Measurements from ENCODE around the gene UGT1A4.
"Not testable (repeated sequence)": the region's sequence is repeated elsewhere in the genome, so short reads cannot be mapped to it uniquely, and the experiment has no call there.

The UGT1A4 gene

DNA sequence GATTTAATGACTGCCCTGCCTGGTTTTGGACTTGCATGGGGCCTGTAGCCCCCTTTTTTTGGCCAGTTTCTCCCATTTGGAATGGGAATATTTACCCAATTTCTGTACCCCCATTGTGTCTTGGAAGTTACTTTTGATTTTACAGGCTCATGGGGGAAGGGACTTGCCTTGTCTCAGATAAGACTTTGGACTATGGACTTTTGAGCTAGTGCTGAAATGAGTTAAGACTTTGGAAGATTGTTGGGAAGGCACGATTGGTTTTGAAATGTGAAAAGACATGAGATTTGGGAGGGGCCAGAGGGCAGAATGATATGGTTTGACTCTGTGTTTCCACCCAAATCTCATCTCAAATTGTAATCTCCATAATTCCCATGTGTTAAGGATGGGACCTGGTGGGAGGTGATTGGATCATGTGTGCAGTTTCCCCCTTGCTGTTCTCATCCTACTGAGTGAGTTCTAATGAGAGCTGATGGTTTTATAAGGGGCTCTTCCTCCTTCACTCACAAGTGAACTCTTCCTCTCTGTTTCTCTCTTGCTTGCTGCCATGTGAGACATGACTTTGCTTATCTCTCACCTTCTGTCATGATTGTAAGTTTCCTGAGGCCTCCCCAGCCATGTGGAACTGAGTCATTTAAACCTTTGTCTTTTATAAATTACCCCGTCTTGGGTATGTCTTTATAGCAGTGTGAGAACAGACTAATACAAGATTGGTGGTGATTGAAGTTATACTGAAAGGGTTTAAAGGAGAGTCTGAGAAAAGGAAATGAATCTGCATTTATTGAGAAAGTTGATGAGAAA is 32.9 kb downstream of the UGT1A4 start:
- DNase-seq = not testable (repeated sequence)

DNA sequence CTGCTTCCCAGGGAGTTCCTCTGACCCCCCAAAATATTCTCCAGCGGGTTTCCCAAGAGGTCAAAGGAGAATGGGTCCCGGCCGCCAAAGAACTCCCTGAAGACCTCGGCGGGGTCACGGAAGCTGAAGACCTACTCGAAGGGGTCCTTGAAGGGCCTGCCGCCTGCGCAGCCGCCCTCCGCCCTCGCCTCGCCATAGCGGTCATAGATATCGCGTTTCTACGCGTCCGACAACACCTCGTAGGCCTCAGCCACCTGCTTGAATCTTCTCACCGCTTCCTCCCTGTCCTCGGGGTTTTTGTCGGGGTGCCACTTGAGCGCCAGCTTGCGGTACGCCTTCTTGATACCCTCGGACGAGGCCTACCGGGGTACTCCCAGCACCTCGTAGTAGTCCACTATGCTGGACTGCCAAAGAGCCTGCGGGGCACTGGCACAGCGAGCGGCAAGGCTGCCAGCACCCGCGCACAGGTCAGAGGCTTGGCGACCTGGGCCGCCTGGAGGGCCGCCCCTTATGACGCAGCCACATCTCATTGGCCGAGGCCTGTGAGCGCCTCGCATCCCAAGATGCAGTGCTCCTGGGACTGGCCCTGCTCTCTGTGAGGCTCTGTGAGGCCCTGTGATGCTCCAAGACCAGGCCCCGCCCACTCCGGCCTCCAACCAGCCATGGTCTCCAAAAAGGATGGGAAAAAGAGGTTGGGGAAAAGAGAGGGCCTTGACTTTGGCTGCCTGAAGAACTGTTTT is 36.5 kb downstream of the UGT1A4 start:
- DNase-seq = no peak

DNA sequence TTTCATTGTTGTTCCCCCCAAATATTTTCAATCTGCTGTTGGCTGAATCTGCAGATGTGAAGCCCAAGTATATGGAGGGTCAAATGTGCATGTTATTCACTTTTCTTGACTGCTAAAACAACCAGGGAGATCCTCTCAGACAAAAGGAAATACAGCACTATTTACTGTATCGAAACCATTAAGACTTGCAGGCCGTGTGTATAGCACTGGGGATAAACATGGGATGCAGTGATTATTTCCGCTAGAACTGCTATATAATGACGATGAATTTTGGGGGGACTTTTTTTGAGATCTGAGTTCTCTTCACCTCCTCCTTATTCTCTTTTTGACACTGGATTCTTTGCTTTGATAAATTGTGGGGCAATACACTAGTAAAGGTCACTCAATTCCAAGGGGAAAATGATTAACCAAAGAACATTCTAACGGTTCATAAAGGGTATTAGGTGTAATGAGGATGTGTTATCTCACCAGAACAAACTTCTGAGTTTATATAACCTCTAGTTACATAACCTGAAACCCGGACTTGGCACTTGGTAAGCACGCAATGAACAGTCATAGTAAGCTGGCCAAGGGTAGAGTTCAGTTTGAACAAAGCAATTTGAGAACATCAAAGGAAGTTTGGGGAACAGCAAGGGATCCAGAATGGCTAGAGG is 38.0 kb downstream of the UGT1A4 start:
- DNase-seq = no peak

GRCh38 chr2:233758141-233758540 is 39.6 kb downstream of the UGT1A4 start:
- DNase-seq = no peak

- no peak for DNase-seq
Measured at GRCh38 chr2:233758849-233759248, 40.3 kb downstream of the UGT1A4 start.

GRCh38 chr2:233760043-233760442 is 41.5 kb downstream of the UGT1A4 start, which contains the start of gene UGT1A1:
TSS of gene UGT1A1 (plus strand) at chr2:233760270. CDS start at chr2:233760288, 18 bp downstream.
- DNase-seq = no peak

- no peak for DNase-seq
Measured at GRCh38 chr2:233761040-233761769, 42.7 kb downstream of the UGT1A4 start.

DNA sequence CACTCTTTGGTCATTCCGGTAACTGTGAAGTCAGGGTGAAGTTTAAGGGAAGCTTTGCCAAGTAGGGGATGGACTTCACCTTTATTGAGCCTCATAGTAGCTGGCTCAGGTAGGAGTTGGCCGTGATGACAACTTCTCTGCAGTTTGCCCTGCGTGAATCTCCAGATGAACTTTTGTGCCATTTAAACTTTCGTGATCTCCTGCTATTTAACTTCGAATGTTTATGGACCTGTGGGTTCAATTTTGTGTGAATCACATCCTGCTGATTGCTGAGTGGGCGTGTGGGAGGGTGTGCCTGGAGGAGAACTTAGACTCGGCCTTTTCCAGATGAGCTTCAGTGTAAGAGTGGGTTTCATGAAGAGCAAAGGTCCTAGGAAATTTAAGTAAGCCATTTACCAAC is 45.7 kb downstream of the UGT1A4 start:
- no peak for DNase-seq

- DNase-seq = no peak
Measured at GRCh38 chr2:233764761-233765160, 46.2 kb downstream of the UGT1A4 start.

- no peak for DNase-seq
Measured at GRCh38 chr2:233766416-233766815, 47.9 kb downstream of the UGT1A4 start.

DNA sequence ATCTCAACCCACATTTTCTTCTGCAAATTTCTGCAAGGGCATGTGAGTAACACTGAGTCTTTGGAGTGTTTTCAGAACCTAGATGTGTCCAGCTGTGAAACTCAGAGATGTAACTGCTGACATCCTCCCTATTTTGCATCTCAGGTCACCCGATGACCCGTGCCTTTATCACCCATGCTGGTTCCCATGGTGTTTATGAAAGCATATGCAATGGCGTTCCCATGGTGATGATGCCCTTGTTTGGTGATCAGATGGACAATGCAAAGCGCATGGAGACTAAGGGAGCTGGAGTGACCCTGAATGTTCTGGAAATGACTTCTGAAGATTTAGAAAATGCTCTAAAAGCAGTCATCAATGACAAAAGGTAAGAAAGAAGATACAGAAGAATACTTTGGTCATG is 49.5 kb downstream of the UGT1A4 start:
- DNase-seq = no peak

DNA sequence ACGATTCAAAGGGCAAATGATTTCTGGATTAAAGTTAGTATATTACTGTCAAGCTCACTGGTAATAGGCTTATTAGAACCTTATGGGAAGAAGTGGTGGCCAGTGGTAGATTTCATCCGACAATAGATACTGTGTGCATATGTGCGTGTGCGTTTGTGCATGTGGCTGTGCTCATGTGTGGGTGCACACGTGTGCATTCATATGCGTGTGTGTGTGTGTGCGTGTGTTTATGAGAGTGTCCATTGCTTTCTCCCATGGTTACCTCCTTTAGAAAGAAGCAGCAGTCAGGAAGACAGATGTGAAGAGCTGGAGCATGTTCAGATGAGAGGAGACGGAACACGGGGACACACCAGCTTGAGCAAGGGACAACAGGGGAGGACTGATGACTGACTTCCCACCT is 50.7 kb downstream of the UGT1A4 start:
- DNase-seq = no peak

- no peak for DNase-seq
Measured at GRCh38 chr2:233772153-233772552, 53.6 kb downstream of the UGT1A4 start.

DNA sequence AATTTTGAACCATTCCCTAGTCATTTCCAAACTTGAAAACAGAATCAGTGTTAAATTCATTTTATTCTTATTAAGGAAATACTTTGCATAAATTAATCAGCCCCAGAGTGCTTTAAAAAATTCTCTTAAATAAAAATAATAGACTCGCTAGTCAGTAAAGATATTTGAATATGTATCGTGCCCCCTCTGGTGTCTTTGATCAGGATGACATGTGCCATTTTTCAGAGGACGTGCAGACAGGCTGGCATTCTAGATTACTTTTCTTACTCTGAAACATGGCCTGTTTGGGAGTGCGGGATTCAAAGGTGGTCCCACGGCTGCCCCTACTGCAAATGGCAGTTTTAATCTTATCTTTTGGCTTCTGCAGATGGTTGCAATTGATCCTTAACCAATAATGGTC is 54.0 kb downstream of the UGT1A4 start:
- no peak for DNase-seq

- DNase-seq = no peak
Measured at GRCh38 chr2:233773854-233774253, 55.3 kb downstream of the UGT1A4 start.

DNA sequence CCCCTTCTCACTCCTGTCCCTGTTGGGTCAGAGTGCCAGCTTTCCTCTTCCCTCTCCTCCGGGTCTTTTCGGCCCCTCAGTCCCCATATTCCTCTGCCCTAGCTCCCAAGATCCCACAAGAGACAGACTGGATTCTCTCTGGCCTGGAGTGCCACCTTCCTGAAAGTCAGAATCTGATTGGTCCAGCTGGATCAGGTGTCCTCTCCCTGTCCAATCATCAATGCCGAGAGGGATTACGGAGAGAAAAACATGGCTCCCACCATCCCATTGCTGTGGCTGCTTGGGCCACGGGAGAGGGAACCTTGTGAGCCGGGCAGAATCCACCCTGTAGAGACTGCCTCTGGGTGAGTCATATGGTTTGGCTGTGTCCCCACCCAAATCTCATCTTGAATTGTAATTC is 56.9 kb downstream of the UGT1A4 start:
- no peak for DNase-seq

GRCh38 chr2:233778030-233778429 is 59.5 kb downstream of the UGT1A4 start, which contains the start of gene MROH2A:
TSS of gene MROH2A (plus strand) at chr2:233778330. CDS start at chr2:233779359, 1,029 bp downstream.
- no peak for DNase-seq

GRCh38 chr2:233779722-233780121 is 61.2 kb downstream of the UGT1A4 start:
- no peak for DNase-seq

- DNase-seq = no peak
Measured at GRCh38 chr2:233780771-233781170, 62.2 kb downstream of the UGT1A4 start.

GRCh38 chr2:233789554-233789953 is 71.0 kb downstream of the UGT1A4 start:
- DNase-seq = no peak

GRCh38 chr2:233791151-233791882 is 72.8 kb downstream of the UGT1A4 start:
- no peak for DNase-seq

- DNase-seq = no peak
Measured at GRCh38 chr2:233791883-233792329, 73.4 kb downstream of the UGT1A4 start.
